SIG-M5 treated with dmso at 0.1 percent for 504 hours (cell line): ENCODE results near the gene USP17L10.
"Not testable (repeated sequence)": the region's sequence is repeated elsewhere in the genome, so short reads cannot be mapped to it uniquely, and the experiment has no call there.

Experiments
- DNase-seq: peaks from one replicate; lab custom pipeline; 2025; ENCODE audit not compliant: unreplicated experiment; lab: John Stamatoyannopoulos, UW

Gene USP17L10, protein sequence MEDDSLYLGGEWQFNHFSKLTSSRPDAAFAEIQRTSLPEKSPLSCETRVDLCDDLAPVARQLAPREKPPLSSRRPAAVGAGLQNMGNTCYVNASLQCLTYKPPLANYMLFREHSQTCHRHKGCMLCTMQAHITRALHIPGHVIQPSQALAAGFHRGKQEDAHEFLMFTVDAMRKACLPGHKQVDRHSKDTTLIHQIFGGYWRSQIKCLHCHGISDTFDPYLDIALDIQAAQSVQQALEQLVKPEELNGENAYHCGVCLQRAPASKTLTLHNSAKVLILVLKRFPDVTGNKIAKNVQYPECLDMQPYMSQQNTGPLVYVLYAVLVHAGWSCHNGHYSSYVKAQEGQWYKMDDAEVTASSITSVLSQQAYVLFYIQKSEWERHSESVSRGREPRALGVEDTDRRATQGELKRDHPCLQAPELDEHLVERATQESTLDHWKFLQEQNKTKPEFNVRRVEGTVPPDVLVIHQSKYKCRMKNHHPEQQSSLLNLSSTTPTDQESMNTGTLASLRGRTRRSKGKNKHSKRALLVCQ

DNA sequence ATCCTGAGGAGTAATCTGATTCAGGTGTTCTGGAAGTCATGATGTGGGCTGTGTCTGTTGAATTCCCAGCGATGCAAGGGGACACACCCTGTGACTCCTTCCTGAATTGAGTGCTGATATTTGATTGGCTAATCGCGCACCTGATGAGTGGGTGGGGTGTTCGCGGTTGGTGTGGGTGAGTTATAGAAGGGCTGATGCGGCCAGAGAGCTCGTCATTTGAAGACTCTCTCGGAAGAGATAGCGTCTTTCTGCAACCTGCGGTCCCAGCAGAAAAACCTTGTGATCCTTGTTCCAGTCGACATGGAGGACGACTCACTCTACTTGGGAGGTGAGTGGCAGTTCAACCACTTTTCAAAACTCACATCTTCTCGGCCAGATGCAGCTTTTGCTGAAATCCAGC, at the start of gene USP17L10:
TSS of gene USP17L10 (plus strand) at position 301 of the 400 bp plus-strand sequence. CDS start at position 301, 0 bp downstream.
- DNase-seq = not testable (repeated sequence)

DNA sequence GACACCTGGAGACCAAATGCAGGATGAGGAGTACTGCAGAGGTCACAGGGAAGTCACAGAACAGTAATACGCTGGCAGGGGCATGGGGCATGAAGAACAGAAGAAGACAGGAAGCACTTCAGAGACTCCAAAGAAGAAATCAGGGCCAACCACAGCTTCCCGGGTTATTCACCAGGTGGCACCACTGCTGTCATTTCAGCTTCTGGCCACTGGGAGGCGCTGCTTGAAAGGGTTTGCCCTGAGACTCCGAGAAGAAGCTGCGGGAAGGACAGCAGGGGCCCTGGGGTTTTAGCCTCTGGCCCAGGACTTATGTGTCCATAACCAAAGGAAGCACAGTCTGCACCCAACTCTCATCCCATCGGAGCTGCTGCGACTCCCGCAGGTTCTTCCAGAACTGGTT, 44.5 kb upstream of the USP17L10 start:
- DNase-seq = not testable (repeated sequence)

DNA sequence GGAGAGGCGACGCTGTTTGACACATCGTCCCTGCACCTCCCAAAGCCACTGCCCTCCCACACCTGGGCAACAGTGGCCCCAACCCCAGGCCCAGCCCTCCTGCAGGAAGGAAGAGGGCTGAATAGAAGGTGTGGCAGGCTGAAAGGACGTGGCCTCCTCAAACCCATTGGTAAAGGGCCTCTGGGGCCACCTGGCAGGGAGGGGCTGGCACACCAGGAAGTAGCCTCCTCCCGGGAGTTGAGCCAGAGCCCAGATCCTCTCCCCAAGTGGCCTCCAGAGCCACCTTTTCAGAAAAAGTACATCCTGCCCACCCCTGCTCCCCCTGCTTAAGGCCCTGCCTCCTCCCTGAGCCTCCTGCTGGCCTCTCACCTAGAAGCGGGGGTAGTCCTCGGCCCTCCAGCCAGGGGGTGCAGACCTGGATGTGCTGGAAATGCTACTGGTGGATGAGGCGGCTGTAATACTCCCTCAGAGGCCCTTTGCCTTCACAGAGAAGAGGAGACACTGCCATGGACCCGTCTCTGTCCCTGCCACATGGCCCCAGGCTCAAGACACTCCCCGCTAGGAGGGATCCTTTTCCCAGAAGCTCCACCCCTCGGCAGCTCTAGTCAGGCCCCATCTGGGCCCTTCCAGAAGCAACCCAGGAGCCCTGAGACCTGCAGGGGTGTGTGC, 40.5 kb upstream of the USP17L10 start, which contains the start of gene FAM90A26:
TSS of gene FAM90A26 (plus strand) at position 619 of the 669 bp plus-strand sequence. CDS start 2,764 bp downstream, outside the sequence.
- not testable (repeated sequence) for DNase-seq

DNA sequence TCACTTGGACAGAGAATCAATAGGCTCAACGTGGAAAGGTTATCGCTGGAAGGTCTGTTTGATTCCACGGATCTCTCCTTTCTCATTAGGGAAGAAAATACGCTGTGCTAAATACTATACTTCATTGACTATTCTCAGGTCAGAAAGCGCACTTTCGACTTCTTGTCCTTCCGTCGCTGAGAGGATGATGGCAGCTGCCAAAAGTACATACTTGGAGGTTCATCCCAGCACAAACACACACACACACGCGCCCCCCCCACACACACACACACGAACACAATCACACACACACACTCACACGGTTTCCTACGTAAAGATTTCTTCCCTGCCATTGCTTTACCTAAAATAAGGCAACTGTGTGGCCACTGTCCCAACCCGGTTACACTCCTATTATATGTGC, 4.2 kb downstream of the USP17L10 start:
- DNase-seq = not testable (repeated sequence)

DNA sequence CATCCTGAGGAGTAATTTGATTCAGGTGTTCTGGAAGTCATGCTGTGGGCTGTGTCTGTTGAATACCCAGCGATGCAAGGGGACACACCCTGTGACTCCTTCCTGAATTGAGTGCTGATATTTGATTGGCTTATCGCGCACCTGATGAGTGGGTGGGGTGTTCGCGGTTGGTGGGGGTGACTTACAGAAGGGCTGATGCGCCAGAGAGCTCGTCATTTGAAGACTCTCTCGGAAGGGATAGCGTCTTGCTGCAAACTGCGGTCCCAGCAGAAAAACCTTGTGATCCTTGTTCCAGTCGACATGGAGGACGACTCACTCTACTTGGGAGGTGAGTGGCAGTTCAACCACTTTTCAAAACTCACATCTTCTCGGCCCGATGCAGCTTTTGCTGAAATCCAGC, 4.6 kb downstream of the USP17L10 start, which contains the start of gene USP17L11:
TSS of gene USP17L11 (plus strand) at position 301 of the 400 bp plus-strand sequence. CDS start at position 301, 0 bp downstream.
- not testable (repeated sequence) for DNase-seq

DNA sequence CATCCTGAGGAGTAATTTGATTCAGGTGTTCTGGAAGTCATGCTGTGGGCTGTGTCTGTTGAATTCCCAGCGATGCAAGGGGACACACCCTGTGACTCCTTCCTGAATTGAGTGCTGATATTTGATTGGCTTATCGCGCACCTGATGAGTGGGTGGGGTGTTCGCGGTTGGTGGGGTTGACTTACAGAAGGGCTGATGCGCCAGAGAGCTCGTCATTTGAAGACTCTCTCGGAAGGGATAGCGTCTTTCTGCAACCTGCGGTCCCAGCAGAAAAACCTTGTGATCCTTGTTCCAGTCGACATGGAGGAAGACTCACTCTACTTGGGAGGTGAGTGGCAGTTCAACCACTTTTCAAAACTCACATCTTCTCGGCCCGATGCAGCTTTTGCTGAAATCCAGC, 9.4 kb downstream of the USP17L10 start, which contains the start of gene USP17L12:
TSS of gene USP17L12 (plus strand) at position 301 of the 400 bp plus-strand sequence. CDS start at position 301, 0 bp downstream.
- not testable (repeated sequence) for DNase-seq

DNA sequence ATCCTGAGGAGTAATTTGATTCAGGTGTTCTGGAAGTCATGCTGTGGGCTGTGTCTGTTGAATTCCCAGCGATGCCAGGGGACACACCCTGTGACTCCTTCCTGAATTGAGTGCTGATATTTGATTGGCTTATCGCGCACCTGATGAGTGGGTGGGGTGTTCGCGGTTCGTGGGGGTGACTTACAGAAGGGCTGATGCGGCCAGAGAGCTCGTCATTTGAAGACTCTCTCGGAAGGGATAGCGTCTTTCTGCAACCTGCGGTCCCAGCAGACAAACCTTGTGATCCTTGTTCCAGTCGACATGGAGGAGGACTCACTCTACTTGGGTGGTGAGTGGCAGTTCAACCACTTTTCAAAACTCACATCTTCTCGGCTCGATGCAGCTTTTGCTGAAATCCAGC, 14.1 kb downstream of the USP17L10 start, which contains the start of gene USP17L13:
TSS of gene USP17L13 (plus strand) at position 301 of the 400 bp plus-strand sequence. CDS start at position 301, 0 bp downstream.
- not testable (repeated sequence) for DNase-seq

DNA sequence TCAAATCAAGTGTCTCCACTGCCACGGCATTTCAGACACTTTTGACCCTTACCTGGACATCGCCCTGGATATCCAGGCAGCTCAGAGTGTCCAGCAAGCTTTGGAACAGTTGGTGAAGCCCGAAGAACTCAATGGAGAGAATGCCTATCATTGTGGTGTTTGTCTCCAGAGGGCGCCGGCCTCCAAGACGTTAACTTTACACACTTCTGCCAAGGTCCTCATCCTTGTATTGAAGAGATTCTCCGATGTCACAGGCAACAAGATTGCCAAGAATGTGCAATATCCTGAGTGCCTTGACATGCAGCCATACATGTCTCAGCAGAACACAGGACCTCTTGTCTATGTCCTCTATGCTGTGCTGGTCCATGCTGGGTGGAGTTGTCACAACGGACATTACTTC, 19.8 kb downstream of the USP17L10 start:
- not testable (repeated sequence) for DNase-seq

DNA sequence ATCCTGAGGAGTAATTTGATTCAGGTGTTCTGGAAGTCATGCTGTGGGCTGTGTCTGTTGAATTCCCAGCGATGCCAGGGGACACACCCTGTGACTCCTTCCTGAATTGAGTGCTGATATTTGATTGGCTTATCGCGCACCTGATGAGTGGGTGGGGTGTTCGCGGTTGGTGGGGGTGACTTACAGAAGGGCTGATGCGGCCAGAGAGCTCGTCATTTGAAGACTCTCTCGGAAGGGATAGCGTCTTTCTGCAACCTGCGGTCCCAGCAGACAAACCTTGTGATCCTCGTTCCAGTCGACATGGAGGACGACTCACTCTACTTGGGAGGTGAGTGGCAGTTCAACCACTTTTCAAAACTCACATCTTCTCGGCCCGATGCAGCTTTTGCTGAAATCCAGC, 23.6 kb downstream of the USP17L10 start, which contains the start of gene USP17L15:
TSS of gene USP17L15 (plus strand) at position 301 of the 400 bp plus-strand sequence. CDS start at position 301, 0 bp downstream.
- DNase-seq = not testable (repeated sequence)

DNA sequence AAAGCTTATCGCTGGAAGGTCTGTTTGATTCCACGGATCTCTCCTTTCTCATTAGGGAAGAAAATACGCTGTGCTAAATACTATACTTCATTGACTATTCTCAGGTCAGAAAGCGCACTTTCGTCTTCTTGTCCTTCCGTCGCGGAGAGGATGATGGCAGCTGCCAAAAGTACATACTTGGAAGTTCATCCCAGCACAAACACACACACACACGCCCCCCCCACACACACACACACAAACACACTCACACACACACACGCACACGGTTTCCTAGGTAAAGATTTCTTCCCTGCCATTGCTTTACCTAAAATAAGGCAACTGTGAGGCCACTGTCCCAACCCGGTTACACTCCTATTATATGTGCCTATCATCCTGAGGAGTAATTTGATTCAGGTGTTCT, 28.0 kb downstream of the USP17L10 start:
- DNase-seq = not testable (repeated sequence)

DNA sequence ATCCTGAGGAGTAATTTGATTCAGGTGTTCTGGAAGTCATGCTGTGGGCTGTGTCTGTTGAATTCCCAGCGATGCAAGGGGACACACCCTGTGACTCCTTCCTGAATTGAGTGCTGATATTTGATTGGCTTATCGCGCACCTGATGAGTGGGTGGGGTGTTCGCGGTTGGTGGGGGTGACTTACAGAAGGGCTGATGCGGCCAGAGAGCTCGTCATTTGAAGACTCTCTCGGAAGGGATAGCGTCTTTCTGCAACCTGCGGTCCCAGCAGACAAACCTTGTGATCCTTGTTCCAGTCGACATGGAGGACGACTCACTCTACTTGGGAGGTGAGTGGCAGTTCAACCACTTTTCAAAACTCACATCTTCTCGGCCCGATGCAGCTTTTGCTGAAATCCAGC, 33.1 kb downstream of the USP17L10 start, which contains the start of gene USP17L17:
TSS of gene USP17L17 (plus strand) at position 301 of the 400 bp plus-strand sequence. CDS start at position 301, 0 bp downstream.
- not testable (repeated sequence) for DNase-seq

DNA sequence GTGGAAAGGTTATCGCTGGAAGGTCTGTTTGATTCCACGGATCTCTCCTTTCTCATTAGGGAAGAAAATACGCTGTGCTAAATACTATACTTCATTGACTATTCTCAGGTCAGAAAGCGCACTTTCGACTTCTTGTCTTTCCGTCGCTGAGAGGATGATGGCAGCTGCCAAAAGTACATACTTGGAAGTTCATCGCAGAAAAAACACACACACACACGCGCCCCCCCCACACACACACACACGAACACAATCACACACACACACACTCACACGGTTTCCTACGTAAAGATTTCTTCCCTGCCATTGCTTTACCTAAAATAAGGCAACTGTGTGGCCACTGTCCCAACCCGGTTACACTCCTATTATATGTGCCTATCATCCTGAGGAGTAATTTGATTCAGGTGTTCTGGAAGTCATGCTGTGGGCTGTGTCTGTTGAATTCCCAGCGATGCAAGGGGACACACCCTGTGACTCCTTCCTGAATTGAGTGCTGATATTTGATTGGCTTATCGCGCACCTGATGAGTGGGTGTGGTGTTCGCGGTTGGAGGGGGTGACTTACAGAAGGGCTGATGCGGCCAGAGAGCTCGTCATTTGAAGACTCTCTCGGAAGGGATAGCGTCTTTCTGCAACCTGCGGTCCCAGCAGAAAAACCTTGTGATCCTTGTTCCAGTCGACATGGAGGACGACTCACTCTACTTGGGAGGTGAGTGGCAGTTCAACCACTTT, 37.7 kb downstream of the USP17L10 start, which contains the start of gene USP17L18:
TSS of gene USP17L18 (plus strand) at position 678 of the 728 bp plus-strand sequence. CDS start at position 678, 0 bp downstream.
- DNase-seq = not testable (repeated sequence)

DNA sequence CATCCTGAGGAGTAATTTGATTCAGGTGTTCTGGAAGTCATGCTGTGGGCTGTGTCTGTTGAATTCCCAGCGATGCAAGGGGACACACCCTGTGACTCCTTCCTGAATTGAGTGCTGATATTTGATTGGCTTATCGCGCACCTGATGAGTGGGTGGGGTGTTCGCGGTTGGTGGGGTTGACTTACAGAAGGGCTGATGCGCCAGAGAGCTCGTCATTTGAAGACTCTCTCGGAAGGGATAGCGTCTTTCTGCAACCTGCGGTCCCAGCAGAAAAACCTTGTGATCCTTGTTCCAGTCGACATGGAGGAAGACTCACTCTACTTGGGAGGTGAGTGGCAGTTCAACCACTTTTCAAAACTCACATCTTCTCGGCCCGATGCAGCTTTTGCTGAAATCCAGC, 42.6 kb downstream of the USP17L10 start, which contains the start of gene USP17L19:
TSS of gene USP17L19 (plus strand) at position 301 of the 400 bp plus-strand sequence. CDS start at position 301, 0 bp downstream.
- DNase-seq = not testable (repeated sequence)

DNA sequence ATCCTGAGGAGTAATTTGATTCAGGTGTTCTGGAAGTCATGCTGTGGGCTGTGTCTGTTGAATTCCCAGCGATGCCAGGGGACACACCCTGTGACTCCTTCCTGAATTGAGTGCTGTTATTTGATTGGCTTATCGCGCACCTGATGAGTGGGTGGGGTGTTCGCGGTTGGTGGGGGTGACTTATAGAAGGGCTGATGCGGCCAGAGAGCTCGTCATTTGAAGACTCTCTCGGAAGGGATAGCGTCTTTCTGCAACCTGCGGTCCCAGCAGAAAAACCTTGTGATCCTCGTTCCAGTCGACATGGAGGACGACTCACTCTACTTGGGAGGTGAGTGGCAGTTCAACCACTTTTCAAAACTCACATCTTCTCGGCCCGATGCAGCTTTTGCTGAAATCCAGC, 47.4 kb downstream of the USP17L10 start, which contains the start of gene USP17L20:
TSS of gene USP17L20 (plus strand) at position 301 of the 400 bp plus-strand sequence. CDS start at position 301, 0 bp downstream.
- DNase-seq = not testable (repeated sequence)
